ENCODE results near the gene GSX1.

Gene GSX1

DNA sequence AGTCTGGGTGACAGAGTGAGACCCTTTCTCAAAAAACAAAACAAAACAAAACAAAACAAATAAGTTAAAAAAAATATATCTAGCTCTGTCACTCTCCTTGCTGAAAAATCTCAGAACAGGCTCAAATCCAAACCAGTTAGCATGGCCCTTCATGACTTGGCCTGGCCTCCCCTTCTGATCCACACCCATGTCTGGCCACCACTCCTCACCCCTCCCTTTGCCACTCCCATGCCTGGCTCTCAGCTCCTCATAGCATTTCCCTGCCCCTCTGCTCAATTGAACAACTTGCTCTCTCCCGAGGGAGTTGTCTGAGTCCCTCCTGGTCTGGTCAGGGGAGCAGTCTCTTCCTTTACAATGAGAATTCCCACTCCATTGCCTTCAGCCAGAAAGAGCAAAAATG is 4.0 kb upstream of the GSX1 start:
- H3K4me3 ChIP-seq (ENCODE audit: control insufficient read depth, low read depth, low read length) = no peak overlapping the region
- TF ChIP-seq, protein P1, sequence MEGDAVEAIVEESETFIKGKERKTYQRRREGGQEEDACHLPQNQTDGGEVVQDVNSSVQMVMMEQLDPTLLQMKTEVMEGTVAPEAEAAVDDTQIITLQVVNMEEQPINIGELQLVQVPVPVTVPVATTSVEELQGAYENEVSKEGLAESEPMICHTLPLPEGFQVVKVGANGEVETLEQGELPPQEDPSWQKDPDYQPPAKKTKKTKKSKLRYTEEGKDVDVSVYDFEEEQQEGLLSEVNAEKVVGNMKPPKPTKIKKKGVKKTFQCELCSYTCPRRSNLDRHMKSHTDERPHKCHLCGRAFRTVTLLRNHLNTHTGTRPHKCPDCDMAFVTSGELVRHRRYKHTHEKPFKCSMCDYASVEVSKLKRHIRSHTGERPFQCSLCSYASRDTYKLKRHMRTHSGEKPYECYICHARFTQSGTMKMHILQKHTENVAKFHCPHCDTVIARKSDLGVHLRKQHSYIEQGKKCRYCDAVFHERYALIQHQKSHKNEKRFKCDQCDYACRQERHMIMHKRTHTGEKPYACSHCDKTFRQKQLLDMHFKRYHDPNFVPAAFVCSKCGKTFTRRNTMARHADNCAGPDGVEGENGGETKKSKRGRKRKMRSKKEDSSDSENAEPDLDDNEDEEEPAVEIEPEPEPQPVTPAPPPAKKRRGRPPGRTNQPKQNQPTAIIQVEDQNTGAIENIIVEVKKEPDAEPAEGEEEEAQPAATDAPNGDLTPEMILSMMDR (IDR thresholded peaks at IDR 0.05; ENCODE audit: control insufficient read depth, insufficient read depth, low read depth, low read length, missing control alignments) = no peak
- no peak for DNase-seq (ENCODE audit: low read depth)

DNA sequence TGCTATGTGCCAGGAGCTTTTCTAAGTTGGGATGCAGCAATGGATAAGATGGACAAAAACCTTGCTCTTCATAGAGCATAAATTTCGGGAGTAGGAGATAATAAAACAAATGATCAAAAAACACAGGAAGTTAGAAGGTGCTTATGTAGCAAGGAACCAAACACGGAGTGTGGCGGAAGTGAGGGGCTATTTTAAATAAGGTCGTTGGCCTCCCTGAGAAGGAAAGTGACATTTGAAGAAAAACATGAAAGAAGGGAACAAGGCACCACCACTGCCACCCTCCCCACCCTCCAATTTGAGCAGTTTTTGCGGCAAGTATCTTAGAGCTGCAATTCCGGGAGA is 3.2 kb upstream of the GSX1 start:
- TF ChIP-seq, protein P1 (IDR thresholded peaks at IDR 0.05; ENCODE audit: control insufficient read depth, insufficient read depth, low read depth, low read length, missing control alignments) = no peak
- H3K4me3 ChIP-seq (ENCODE audit: control insufficient read depth, low read depth, low read length) = no peak overlapping the region
- no peak for DNase-seq (ENCODE audit: low read depth)

DNA sequence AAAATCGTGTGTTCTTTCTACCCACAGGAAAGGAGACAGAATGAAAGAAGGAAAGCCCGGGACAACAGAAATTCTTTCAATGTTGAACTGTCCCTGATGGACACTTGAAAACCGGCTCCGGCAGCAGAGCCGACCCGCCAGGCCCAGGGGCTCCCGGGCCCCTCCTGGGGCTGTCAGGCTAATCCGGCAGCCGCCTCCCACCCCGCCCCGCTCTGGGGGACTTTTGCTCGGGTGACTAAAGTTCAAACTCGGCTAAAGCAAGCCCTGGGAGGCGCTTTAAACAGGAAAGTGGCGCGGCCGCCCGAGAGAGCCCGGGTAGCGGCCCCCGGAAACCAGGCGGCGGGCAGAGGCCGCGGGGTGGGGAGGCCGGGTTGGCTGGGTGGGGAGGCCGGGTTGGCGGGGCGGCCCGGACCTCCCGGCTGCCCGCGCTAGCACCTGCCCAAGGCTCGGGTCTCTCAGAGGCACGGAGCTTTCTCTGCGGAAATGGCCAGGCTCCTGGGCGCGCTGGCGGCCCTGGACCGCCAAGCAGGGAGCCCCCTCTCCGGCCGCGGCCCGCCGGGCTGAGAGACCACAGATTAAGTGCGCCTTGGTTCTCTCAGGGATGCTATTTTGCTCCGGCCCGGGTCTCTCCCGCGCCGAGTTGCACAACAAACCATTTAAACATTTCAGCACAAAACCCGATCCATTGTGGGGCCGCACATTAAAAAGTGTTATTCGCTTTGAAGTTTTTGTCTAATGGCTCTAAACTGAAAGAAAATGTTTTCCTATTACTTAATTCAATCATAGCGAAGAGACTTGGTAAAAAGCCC is 2.6 kb upstream of the GSX1 start:
- TF ChIP-seq, protein P1 (IDR thresholded peaks at IDR 0.05; ENCODE audit: control insufficient read depth, insufficient read depth, low read depth, low read length, missing control alignments) = no peak
- H3K4me3 ChIP-seq (ENCODE audit: control insufficient read depth, low read depth, low read length) = no peak overlapping the region
- no peak for DNase-seq (ENCODE audit: low read depth)

DNA sequence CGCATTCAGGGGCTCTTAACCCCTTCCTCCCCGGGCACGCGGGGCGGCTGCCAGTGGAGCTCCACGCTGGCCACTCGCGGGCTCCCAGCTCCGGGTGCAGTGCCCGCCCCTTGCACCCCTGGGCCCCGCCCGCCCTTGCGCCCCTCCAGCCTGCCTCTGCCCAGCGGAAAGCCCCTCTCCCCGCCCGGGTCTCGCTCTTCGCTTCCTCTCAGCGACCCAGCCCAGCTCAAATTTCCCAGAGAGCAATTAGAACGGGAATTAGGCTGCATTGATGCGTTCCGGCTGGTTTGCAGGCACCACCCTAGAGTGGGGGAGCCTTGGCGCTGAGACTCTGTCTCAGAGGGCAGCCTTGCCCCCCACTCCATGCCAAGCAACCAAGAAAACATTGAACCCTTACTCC is 1.8 kb upstream of the GSX1 start:
- no peak overlapping the region for H3K4me3 ChIP-seq (ENCODE audit: control insufficient read depth, low read depth, low read length)
- TF ChIP-seq, protein P1 (IDR thresholded peaks at IDR 0.05; ENCODE audit: control insufficient read depth, insufficient read depth, low read depth, low read length, missing control alignments) = no peak
- DNase-seq (ENCODE audit: low read depth) = no peak

DNA sequence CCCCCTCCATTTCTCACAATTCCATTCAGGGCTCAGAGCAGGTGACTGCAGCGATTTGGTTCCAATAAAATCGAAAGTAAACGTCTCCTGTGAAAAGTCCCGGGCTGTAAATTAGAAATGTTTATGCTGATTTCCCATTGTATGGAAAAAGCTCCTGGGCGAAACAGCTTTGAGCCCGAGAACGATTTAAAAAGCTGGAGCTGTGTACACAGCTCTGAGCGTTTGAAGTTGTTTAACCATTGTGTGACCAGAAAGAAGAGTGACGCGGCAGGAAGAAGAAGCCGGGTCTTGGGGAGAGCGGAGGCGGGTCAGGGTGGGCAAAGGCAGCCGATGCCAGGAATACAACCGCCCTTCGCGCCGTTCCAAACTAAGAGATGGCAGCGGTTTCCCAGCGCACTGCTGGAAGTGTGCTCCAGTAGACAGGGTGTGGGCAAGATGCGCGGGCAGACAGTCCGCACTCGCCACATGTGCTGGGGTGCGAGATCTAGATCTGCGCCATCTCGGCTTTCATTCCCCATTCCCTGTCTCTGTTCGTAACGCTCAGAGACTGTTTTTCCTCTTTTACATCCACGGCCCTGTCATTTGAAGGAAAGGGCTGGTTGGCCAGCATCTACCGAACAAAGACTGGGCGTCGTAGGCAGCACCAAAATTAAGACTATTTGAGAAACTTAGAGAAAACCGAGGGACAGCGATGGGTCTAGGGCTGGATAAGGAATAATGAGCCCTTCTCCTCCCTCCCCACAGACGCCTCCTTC is 960 bp upstream of the GSX1 start:
- TF ChIP-seq, protein P1 (IDR thresholded peaks at IDR 0.05; ENCODE audit: control insufficient read depth, insufficient read depth, low read depth, low read length, missing control alignments) = no peak
- no peak for DNase-seq (ENCODE audit: low read depth)
- H3K4me3 ChIP-seq (ENCODE audit: control insufficient read depth, low read depth, low read length) = peak overlapping the region; percentile 15

DNA sequence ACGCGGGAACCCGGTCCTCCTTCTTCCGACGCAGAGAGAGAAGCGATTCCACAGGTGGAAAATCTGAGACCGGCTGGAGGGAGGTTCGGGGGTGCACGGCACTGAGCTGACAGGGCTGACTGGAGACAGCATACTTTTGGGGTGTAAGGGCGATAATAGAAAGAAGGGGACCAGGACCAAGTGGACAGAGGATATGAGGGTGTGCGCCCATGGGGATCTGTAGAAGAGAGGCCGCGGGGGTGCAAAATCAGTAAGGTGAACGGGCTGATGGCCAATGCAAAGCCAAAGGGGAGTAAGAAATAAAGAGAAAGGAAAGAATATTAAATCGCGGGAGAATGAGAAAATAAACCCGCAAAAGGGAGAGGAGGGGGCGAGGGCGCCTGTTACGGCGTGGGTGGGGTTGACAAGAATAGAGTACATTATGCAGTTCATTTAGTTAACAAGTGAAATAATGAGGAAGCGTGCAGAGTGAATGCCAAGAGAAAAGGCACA is 336 bp upstream of the GSX1 start:
- TF ChIP-seq, protein P1 (IDR thresholded peaks at IDR 0.05; ENCODE audit: control insufficient read depth, insufficient read depth, low read depth, low read length, missing control alignments) = no peak
- H3K4me3 ChIP-seq (ENCODE audit: control insufficient read depth, low read depth, low read length) = no peak overlapping the region
- DNase-seq (ENCODE audit: low read depth) = no peak

Data from AG09309 (cell line).